HCT116 (cell line): Measurements from ENCODE around the gene ZNF692.

Experiments
- EGR1 ChIP-seq: IDR thresholded peaks from 2 replicates; pipeline ENCODE4 v1.6.1; 2012; ENCODE audit warnings: low read depth
- EZH2 ChIP-seq: fragments of 200-600 bp; sonication (generic); IDR thresholded peaks from 2 replicates; pipeline ENCODE4 v1.6.1; 2017; ENCODE audit warnings: antibody characterized with exemption, mixed run types

GRCh38 chr1:248834343-248834940 is 24.4 kb downstream of the ZNF692 start:
- TF ChIP-seq EGR1 (no peak), EZH2 (no peak)
